Embryonic facial prominence (tissue), 1 donor: ENCODE results near the gene LRRC32.
"Not testable (repeated sequence)": the region's sequence is repeated elsewhere in the genome, so short reads cannot be mapped to it uniquely, and the experiment has no call there.

Experiments
- DNase-seq: peaks from one replicate; pipeline ENCODE4 v3.0.0-alpha.2; 2016; ENCODE audit errors: extremely low spot score

The LRRC32 gene

DNA sequence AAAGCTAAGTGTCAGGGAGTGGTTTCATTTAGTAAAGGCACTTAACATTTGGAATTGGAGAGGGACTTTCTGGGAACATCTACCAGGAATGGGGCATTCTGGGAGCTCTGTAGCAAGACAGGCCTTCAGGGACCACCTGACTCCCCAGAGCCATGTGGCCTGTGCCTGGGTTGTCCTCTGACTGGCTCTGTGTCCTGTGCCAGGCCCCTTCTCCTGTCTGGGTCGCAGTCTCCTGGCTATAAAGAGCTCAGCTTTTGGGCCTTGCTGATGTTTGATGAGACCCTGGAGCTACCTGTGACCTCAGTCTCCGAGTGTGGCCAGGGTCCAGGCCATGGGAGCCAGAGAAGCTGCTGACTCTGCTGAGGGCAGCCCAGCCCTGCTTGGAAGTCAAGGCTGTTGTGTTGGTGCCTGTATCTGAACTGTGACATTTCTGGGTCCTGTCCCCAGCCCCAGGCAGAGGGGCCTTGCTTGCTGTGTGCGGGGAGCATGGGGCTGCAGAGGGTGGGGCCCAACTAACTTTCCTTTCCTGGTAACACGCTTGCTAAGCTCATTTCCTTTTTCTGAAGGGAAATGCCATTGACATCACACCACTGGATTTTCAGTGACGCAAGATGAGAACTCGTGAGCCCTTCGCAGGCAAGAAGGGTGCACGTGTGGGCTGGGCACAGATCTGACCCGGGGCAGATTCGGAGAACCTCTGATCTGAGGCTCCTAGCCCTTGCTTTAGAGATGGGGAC lies 41.3 kb downstream of the LRRC32 start:
- no peak for DNase-seq

DNA sequence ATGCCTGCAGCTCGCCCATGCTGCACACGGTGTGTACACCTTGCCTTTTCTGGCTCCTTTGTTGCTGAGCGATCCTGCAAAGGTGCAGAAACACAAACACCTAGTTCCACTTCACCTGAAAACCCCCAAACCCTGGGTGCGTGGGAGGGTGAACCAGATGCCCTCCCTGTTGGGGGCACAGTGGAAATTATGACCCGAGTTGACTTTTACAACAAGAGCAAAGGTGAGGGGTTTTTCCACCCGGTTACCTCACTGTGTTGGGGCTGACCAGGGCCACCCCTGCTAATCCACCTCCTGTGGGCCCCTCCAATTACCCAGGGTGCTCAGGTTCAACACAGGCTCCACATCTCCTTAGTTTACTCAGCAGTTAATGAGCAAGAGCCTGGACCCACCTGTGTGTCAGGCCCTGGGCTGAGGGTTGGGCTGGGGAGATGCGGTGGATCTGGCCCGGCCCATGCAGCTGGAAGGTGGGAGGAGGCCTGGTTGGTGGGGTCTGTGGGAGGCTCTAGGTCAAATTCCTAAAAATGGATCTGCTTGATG lies 42.1 kb downstream of the LRRC32 start:
- DNase-seq = no peak

DNA sequence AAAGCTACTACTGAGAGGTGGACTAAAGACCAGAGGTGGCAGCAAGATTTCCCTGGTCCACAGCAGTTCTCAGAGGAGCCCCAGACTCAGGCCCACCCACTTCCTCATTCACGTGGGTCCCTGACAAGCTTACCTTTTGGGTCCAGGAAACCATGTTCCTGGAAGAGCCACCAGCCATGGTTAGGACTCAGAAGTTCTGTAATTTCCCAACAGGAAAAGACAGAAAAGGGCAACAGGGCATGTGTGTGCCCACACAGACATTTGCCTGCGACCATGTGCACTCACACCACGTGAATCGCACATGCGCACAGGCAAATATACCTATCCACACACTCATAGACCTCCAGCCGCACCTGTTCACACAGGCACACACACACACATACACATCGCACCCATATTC lies 42.9 kb downstream of the LRRC32 start:
- DNase-seq = no peak

DNA sequence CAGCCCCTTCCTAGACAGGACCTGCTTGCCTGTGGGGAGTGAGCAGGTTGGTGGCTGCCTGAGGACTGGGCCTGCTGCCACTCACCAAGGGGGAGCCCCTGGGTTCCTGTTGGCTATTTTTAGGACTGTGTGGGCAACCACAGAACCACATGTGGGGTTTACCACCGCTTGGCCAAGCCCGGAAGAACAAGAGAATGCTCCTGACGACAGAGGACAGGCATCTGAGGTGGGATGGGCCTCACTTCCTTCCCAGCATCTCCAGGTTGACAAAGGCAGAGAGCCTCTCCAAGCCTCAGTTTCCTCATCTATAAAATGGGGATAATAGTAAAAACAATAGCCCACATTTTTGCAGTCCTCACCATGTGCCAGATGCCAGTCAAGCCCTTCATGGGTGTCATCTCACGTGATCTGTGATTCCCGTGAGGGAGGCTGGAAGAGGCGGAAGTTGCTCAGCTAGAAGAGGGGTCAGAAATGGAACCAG lies 43.6 kb downstream of the LRRC32 start:
- DNase-seq = no peak

DNA sequence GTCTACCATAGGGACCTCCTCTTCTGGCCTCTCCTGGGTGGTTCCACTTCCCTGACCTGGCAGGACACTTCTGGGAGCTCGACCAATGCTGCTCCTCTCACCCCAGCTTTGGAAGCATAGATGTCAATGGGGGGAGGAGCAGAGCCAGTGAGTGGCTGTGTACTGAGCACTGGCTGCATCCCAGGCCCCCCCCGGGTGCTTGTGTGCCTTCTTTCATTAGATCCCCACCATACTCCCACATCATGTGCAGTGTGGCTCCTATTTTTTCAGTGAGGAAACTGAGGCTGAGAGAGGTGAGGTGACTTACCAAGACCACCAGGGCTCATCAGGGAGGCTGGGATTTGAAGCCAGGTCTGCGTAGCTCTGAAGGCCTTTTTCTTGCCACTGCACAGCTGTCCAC lies 44.3 kb downstream of the LRRC32 start:
- no peak for DNase-seq

DNA sequence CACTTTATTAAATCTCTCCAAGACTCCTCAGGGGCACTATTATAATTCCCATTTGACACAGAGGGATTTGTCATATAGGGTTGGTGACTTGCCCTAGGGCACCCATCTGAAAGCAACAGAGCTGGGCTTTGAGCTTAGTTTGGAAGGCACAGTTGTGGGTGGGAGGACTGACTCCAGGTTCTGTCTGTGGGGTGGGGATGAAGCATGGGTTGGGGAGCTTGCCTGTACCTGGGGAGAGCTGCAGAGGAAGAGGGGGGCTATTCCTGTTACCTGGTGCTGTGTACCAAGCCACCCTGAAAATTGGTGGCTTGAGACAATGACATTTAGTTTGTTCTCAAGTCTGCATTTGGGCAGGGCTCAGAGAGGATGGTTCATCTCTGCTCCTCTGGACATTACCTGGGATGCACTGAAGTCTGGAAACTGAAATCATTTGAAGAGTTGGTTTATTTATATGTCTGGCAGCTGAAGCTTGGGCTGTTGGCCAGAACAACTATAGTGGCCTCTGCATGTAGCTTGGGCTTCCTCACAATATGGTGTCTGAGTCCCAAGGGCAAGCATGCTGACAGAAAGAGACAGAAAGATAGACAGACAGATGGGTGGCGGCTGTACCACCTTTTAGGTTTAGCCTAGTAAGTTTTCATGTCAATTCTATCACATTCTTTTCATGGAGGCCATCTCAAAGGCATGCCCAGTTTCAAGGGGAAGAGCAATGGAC lies 44.9 kb downstream of the LRRC32 start:
- DNase-seq = no peak

DNA sequence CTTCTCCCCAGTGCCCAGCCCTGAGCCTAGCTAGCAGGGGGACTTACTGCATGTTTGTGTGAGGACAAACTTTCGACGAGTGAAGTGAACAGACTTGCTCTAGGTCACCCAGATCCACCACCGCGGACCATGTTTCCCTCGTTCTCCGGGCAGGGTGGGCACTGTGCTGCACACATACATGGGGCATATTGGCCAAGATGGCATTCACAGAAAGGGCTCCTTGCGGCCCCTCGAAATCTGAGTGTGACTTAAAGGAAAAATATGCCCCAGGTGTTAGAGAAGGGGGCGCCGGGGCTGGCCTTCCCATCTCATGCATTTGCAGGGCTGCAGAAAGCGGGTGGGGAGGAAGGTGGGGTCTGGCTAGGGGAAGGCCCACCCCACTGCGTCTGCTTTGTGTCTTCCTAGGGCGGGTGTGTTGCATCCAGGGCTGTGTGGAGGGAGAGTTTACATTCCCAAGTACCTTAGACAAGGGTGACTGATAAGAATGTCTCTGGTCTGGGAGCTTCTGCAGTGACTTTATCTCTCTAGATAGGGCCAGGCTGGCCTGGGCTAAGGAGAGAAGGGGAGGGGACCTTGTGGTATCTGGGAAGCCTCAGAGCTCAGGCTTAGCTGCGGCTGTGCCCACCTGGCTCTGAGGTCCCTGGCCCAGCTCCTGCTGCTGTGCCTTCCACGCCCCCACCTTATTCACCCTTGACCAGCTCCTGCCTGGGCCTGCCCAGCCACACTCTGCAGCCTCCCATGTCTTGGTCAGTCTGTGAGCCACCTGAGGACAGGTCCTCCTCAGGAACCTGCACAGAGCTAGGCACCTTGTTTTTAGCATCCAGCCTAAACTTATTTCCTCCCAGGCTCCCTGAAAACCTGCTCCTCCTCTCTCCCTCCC lies 45.8 kb downstream of the LRRC32 start:
- DNase-seq = no peak

DNA sequence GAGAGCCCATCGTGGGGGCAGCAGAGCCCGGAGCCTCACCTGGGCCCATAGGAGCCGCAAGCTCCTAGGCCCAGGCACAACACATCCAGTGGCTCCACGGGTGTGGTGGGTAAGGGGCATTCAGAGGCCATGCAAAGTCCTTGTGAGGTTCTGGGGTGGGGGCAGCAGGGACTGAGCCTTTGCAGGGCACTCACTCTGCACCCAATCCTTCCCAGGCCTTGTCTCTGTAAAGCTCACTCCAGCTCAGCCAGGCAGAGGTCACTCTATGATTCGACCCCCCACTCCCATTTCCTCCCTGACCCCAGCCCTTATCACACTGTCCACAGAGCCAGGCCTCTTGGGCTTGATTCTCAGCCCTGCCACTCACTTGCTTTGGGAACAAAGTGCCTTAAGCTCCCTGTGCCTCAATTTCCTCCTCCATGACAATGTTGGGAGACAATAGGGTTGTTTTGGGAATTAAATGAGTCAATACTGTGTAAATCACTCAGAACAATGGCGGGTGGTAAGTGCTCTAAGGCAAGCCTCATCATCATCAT lies 46.6 kb downstream of the LRRC32 start:
- DNase-seq = no peak

DNA sequence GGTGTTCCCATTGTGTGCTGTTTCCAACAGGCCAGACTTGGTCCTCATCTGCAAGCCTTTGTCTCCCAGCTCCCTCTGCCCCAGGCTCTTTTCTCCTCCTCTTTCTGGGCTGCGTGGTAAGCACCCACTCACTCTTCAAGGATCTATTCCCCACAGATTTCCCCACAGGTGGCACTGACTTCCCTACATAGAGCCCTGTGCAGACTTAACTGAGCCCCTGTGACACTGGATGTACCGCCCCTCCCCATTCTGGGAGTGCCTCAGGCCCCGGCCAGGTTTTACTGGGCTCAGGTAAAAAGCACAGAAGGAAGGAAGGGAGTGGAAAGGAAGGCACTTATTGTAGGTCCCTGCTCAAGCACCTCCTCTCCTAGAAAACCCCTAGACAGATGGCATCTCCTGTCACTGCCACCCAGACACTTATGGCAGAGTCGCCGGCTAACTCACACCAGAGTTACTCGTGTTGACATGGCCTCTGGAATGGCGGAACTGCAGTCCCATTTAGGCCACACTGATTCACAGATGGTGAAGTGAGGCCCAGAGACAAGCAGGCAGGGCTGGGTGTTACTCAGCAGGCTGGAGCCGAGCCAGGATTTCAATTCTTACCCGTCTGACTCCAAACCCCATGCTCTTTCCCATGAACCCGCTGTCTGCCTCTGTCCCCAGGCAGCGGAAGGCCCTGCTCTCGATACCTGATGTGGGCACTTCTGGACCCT lies 47.2 kb downstream of the LRRC32 start:
- DNase-seq = no peak

DNA sequence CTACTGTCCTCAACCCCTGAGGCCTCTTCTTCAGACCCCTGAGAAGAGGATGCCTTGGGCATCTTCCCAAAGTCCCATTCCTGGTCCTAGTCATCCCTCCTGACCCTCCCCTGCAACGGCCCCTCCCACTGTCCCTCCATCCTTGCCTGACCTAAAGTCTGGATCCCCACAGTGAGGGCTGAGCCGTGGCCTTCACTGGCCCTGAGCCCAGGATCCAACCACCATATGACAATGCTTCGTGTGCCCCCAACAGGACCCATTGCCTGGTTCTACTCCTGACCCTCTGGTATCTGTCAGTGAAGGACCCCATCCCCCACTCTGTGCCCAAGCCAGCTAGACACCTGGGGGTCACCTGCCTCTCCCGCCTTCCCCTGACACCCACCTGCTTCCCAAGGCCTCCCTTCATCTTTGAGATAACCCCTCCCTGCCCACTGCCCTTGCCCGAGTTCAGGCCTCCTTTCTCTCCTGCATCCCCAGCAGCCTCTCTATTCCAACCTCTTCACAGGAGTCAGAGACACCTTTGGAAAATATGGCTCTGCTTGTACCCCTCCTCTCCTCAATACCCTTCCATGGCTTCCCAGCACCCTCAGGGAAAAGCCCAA lies 48.0 kb downstream of the LRRC32 start:
- no peak for DNase-seq

DNA sequence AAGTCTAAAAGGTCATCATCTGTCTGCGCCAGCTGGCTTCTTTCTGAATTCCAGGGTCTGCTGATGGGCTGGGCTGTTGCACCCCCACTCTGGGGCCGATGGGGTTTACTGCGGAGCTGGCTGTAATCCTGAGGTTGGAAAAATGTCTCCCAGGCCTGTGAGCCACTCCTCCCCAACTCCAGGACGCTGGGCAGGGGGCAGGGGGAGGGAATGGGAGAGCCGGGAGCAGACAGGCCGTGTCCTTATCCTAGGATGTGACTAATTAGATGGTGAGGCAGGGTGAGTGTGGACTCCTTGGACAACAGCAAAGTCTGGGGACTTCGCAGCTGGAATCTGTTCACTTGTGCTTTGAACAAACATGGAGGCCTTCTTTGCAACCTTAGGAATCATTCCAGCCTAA lies 48.7 kb downstream of the LRRC32 start:
- no peak for DNase-seq

DNA sequence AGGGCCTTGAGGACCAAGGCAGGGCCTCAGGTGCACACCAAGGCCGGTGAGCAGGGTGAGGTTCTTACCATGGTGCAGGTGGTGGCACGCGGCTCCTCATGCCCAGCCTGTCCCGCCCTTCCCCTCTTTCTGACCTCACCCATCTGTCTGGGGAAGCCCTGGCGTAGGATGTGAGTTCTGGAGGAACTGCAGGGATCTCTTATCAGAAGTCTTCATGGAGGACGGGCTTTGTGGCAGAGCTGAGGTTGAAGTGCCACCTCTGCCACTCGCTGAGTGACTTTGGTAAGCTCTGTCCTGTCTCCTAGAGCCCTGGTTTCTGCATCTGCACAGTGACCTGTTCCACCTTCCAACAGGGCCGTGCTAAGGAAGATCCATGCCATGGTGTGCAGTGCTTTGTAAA lies 49.1 kb downstream of the LRRC32 start:
- no peak for DNase-seq

DNA sequence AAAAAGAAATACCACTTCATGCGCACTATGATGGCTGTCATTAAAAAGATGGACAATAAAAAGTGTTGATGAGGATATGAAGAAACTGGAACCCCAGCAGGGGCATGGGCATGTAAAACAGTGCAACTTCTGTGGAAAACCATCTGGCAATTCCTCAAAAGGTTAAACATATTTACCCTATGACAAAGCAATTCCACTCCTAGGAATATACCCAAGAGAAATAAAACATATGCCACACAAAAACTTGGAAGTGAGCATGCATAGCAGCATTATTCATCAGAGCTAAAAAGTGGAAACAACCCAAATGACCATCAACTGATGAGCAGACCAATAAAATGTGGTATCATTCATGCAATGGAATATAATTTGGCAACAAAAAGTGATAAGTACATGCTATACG lies 50.1 kb downstream of the LRRC32 start:
- DNase-seq = no peak

DNA sequence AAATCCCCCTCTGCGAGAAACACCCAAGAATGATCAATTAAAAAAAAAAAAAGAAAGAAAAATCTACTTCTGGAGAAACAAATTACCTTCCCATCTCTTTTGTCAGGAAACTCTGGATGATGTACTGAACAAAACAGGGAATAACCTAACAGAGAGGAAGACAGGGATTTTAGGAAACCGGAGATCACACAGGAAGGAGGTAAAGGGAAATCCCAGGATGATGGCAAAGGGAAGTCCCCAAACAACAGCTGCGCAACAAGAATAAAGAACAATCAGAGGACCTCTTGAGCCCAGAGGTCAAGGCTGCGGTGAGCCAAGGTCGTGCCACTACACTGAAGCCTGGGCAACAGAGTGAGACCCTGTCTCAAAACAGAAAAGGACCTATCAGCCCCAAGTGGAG lies 50.7 kb downstream of the LRRC32 start:
- not testable (repeated sequence) for DNase-seq

DNA sequence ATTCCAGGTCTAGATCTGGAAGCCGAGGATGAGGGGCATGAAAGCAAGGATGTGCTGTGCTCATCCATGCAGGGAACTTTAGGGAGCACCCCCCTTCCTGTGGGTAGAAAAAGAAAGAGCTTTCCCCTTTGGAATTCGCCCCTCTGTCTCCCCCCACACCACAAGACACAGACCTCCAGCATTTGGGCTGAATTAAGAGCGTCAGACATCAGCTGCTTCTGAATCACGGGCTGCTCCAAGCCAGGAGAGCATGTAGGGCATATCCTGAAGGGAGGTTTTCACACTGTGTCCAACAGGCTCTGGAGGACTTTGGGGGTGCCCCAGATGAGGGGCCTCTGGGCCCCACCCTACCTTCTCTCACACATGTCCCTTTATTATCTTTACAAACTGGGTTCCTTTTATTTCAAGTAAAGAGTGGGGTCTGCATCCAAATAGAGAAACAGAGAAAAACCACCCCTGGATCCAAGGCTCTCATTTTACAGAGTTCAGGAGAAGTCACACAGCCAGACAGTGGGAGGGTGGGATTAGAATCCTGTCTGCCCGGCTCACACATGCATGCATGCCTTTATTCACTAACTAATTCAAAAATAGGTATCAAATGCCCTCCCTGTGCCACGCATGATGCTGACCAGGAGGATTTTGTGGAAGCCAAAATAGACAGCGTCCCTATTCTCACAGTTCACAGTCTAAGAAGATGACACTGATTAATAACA lies 52.8 kb downstream of the LRRC32 start:
- DNase-seq = no peak

DNA sequence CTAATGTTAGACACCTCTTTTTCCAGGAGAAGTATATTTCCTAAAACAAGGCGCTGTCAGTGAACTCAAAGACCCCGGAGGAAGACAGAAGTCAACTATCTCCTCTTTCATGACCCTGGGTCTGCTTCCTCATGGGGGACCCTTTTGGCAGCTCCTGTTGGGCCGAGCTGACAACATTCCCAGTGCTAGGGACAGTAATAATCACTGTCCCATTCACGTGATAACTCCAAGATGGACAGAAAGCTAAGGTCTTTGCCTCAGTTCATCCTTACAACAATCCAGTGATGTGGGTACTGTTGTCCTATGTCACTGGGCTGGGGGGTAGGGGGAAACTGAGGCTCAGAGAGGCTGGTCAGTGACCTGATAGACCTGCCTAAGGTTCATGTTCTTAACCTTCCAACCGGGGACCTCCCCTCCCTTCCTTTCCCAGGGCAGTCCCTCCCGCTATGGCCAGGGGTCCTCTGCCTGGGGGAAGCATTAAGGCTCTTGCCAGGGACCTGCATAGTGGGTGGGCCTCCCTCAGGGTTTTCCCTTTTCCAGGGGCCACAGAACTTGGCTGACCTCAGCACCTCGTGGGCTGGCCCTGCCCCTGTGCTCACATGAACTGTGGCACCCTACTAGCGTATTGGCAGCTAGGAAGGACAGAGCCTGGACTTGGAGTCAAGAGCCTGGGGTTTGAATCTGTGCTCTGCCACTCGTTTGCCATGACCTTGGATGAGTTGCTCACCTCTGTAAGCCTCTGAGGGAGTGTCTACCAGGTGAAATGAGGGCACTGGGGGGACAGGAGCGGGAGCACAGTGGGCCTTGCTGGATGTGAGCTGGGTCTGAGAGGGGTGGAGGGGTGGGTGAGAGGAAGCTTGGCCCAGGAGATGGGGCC lies 53.6 kb downstream of the LRRC32 start:
- no peak for DNase-seq

DNA sequence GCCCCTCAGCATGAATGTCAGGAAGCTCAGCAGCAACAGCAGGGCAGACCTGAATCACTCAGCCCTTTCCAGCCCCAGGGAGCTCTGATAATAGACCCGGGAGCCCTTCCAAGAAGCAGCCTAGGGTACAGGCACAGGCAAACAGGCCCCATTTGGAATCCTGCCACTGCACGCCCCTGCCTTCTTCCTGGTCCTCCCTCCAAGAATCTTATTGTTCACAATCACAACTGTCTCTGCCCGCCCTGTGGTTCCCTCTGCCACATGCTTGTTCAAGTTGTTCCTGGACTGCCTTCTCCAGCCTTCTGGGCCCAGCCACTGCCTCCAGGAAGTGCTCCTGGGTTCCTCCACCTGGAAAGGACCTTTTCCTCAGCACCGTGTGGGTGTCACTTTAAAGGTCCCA lies 54.6 kb downstream of the LRRC32 start:
- no peak for DNase-seq

DNA sequence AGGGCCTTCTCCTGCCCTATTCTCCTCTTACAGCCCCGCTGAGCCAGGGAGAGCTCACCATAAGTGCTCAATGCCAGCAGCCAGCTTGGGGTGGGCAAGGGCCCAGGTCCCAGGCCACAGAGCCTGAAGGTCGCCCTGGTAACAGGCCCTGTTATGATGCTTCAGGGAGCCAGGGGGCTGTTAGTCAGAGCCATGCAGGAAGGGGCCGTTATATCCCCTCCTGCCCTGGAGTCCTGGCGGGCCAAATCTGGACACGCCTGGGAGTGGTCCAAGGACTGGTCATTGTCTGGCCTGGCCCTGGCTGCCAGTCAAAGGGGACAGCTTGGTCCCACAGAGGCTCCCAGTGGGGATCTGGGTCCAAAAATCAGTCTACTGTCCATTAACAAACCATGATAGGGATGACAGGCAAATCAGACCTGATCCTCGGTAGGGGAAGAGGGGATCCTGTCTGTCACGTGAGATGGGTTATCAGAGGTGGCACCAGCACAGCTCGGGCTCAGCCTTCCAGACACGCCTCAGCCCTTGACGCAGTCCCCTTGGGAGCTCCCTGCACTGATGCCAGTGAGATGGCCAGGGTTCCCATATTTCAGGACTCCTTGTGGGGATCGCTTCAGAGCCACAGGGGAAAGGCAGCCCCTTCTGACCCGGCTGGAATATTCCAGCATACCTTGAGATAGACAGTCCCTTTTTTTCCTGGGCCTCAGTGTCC lies 55.9 kb downstream of the LRRC32 start:
- DNase-seq = no peak

DNA sequence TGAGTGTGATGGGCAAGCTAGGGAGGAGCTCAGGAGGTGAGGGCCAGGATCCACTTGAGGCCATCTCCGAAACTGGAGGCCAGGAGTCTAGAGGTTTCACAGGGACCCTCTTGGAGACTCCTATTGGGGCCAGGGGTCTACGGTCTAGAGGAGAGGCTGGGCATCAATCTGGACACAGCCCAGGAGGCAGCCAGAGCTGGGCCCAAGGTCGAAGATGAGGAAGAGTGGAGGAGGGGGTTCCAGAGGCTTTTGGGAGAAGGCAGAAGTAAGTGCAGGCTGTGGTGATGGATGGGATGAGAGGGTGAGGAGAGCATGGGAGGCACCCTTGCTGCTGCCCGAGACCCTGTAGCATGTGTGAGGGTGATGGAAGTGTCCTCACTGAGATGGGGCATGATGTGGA lies 56.6 kb downstream of the LRRC32 start:
- no peak for DNase-seq
